Adrenal gland (tissue), 5 donors: Measurements from ENCODE around the gene ODAM.

ENCODE experiments used
- CTCF ChIP-seq, 6 experiments: fragments of 450-650 bp in 4 of 6; fragments of 200-600 bp in 2 of 6; sonication (generic) in 1 of 6; IDR thresholded peaks; 1 replicate in 5 of 6; 2 replicates in 1 of 6; pipeline versions ENCODE4 v1.5.1 to v1.8.0; 2016 to 2021; ENCODE audit warnings: antibody characterized with exemption in 6 of 6, mild to moderate bottlenecking in 2 of 6, moderate library complexity in 1 of 6
- POLR2A ChIP-seq, 2 donors: fragments of 450-650 bp; IDR thresholded peaks; one replicate each; pipeline ENCODE4 v1.6.1; 2017; ENCODE audit warnings: antibody characterized with exemption in 2 of 2, mild to moderate bottlenecking in 2 of 2, moderate library complexity in 1 of 2
- donor health status: DM: no; HTN: no; CAD: no.

- no peak for TF ChIP-seq CTCF (IDR thresholded peaks at IDR 0.05)
- TF ChIP-seq POLR2A (IDR thresholded peaks at IDR 0.05): no peak
Measured at GRCh38 chr4:70177090-70177489, 18.4 kb upstream of the ODAM start.
